GM12875 (cell line): Measurements from ENCODE around the gene PPP1CA.

Source experiments
- H3K4me3 ChIP-seq: one replicate; pipeline ENCODE4 v1.5.1; 2011; ENCODE audit warnings: low read depth, low read length, control low read depth
- TF ChIP-seq, protein P1 (sequence below): IDR thresholded peaks from 2 replicates; pipeline ENCODE4 v1.5.1; 2011; ENCODE audit warnings: low read depth, mild to moderate bottlenecking, control low read depth, inconsistent platforms, low read length, moderate library complexity, borderline replicate concordance; ENCODE audit not compliant: insufficient read depth

Gene PPP1CA

DNA sequence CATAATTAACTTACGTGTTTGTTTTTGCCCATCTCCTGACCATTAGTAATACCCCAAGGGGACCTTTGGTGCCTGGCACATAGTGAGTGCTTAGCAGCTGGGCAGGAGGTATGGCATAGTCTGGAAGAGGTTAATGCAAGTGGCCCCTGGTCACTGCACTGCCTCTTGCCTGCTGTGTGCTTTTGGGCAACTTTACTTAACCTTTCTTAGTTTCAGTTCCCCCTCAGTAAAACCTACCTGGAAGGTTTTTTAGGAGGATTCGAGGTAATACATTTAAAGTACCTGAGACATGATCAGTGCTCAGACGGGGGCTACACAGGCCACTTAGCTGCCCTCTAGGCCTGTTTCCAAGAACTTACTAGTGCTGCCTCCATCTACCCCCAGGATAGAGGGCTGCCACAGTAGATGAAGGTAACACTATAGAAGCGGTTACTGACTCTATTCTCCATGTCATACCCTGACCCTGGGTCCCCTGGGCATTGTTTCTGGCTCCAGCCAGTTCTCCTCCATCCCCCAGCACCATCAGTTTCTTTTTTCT lies 51.7 kb downstream of the PPP1CA start:
- H3K4me3 ChIP-seq, result no peak overlapping the region

DNA sequence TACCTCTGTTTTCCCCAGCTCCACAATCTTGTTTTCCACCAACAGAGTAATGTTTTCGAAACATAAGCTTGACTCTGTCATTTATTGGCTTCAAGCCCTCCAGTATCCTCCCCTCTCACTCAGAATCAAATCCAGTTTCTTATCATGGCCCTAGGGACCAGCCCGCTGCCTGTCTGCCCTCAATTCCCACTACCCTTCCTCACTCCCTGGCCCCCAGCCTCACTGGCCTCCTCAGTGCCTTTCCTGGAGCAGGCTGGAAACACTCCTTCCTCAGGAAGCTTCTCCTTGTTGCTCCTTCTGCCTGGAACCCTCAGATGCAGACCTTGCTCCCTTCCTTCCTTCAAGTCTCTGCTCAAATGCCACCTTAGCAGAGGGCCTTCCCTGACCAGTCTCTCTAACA lies 52.2 kb downstream of the PPP1CA start:
- TF ChIP-seq, protein P1, sequence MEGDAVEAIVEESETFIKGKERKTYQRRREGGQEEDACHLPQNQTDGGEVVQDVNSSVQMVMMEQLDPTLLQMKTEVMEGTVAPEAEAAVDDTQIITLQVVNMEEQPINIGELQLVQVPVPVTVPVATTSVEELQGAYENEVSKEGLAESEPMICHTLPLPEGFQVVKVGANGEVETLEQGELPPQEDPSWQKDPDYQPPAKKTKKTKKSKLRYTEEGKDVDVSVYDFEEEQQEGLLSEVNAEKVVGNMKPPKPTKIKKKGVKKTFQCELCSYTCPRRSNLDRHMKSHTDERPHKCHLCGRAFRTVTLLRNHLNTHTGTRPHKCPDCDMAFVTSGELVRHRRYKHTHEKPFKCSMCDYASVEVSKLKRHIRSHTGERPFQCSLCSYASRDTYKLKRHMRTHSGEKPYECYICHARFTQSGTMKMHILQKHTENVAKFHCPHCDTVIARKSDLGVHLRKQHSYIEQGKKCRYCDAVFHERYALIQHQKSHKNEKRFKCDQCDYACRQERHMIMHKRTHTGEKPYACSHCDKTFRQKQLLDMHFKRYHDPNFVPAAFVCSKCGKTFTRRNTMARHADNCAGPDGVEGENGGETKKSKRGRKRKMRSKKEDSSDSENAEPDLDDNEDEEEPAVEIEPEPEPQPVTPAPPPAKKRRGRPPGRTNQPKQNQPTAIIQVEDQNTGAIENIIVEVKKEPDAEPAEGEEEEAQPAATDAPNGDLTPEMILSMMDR, result no peak
- H3K4me3 ChIP-seq, result no peak overlapping the region

More for the DNA sequence above, 51.7 kb downstream of the PPP1CA start:
- TF ChIP-seq, protein P1, result no peak

DNA sequence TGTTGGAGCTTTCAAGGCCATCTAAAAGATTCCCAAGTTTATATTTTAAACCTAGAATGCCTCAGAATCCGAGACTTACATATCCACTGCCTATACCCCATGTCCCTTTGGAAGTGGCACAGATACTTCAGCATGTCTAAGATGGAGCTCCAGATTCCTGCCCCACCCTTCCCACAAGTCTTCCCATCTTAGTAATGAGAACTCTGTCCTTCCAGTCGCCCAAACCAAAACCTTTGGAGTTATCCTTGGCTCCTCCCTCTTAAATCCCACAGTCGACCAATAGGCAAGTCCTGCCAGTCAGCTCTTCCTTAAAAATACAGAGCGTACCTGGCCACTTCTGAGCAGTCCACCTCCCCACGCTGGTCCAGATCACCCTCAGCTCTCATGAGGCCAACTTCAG lies 52.6 kb downstream of the PPP1CA start:
- H3K4me3 ChIP-seq, result no peak overlapping the region
- TF ChIP-seq, protein P1, result no peak
